IMR-90 (cell line): Measurements from ENCODE around the gene CAND2.
"Not testable (repeated sequence)": the region's sequence is repeated elsewhere in the genome, so short reads cannot be mapped to it uniquely, and the experiment has no call there.

Source experiments
- RFX5 ChIP-seq: IDR thresholded peaks from 2 replicates; pipeline ENCODE4 v1.8.0; 2012; ENCODE audit warnings: low read depth, mild to moderate bottlenecking, low read length, moderate library complexity
- USF2 ChIP-seq: fragments of 150-350 bp; IDR thresholded peaks from 2 replicates; pipeline ENCODE4 v1.6.1; 2017; ENCODE audit warnings: mild to moderate bottlenecking, antibody characterized with exemption, low read length, low read depth

DNA sequence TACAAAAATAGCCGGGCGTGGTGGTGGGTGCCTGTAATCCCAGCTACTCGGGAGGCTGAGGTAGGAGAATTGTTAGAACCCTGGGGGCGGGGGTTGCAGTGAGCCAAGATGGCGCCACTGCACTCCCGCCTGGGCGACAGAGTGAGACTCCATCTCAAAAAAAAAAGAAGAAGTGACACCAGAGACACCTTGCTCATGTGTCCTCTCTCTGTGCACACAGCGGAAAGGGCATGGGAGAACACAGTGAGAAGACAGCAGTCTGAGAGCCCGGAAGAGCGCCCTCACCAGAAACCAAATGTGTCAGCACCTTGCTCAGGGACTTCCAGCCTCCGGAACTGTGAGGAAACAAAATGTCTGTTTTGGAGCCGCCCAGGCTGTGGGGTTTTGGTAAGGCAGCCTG lies 85.4 kb downstream of the CAND2 start:
- not testable (repeated sequence) for TF ChIP-seq USF2, RFX5
